ENCODE data around the gene AQP9.

DNA sequence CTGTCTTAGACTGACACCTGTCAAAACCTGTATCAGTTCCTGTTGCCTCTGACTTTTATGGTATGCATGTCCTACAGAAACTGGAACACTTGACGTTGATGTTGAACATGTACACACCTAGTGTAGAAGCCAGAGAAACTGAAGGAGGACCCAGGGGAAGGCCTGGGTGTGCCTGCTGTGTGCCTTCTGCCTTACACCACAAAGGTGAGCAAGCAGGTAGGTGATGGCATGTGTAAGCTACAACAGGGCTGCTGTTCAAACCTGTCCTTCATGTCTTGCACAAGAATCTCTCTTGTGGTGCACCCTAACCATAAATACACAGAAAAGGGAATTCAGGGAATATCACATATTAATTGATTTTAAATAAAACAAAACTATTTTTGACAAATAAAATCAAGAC lies 13.6 kb upstream of the AQP9 start:
- no peak for TF ChIP-seq PPARA (CRISPR knock-in tag; IDR thresholded peaks at IDR 0.05; ENCODE audit: borderline replicate concordance)
- TF ChIP-seq ZC3H10 (CRISPR knock-in tag; IDR thresholded peaks at IDR 0.05) = no peak
- TF ChIP-seq GLIS3 (CRISPR knock-in tag; IDR thresholded peaks at IDR 0.05) = no peak
- TF ChIP-seq TOX (CRISPR knock-in tag; IDR thresholded peaks at IDR 0.05; ENCODE audit: borderline replicate concordance) = no peak
- no peak for TF ChIP-seq RARB (CRISPR knock-in tag; IDR thresholded peaks at IDR 0.05)
- TF ChIP-seq, protein P1, sequence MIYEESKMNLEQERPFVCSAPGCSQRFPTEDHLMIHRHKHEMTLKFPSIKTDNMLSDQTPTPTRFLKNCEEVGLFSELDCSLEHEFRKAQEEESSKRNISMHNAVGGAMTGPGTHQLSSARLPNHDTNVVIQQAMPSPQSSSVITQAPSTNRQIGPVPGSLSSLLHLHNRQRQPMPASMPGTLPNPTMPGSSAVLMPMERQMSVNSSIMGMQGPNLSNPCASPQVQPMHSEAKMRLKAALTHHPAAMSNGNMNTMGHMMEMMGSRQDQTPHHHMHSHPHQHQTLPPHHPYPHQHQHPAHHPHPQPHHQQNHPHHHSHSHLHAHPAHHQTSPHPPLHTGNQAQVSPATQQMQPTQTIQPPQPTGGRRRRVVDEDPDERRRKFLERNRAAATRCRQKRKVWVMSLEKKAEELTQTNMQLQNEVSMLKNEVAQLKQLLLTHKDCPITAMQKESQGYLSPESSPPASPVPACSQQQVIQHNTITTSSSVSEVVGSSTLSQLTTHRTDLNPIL (CRISPR knock-in tag; IDR thresholded peaks at IDR 0.05; ENCODE audit: low read depth) = no peak
- no peak for TF ChIP-seq OSR1 (CRISPR knock-in tag; IDR thresholded peaks at IDR 0.05)
- TF ChIP-seq ZNF8 (CRISPR knock-in tag; IDR thresholded peaks at IDR 0.05) = no peak
- TF ChIP-seq, protein P2, sequence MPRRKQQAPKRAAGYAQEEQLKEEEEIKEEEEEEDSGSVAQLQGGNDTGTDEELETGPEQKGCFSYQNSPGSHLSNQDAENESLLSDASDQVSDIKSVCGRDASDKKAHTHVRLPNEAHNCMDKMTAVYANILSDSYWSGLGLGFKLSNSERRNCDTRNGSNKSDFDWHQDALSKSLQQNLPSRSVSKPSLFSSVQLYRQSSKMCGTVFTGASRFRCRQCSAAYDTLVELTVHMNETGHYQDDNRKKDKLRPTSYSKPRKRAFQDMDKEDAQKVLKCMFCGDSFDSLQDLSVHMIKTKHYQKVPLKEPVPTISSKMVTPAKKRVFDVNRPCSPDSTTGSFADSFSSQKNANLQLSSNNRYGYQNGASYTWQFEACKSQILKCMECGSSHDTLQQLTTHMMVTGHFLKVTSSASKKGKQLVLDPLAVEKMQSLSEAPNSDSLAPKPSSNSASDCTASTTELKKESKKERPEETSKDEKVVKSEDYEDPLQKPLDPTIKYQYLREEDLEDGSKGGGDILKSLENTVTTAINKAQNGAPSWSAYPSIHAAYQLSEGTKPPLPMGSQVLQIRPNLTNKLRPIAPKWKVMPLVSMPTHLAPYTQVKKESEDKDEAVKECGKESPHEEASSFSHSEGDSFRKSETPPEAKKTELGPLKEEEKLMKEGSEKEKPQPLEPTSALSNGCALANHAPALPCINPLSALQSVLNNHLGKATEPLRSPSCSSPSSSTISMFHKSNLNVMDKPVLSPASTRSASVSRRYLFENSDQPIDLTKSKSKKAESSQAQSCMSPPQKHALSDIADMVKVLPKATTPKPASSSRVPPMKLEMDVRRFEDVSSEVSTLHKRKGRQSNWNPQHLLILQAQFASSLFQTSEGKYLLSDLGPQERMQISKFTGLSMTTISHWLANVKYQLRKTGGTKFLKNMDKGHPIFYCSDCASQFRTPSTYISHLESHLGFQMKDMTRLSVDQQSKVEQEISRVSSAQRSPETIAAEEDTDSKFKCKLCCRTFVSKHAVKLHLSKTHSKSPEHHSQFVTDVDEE (CRISPR knock-in tag; IDR thresholded peaks at IDR 0.05) = no peak
- TF ChIP-seq ZFP30 (CRISPR knock-in tag; IDR thresholded peaks at IDR 0.05) = no peak
- no peak for TF ChIP-seq PATZ1 (CRISPR knock-in tag; IDR thresholded peaks at IDR 0.05; ENCODE audit: borderline replicate concordance)
- TF ChIP-seq ZFP3 (CRISPR knock-in tag; IDR thresholded peaks at IDR 0.05) = no peak
